SJCRH30 (cell line): ENCODE results near the gene CLDN5. TPM values are rescaled to one million over a fixed set of nuclear protein-coding genes. Genes with fewer than 3 reads are reported as not detected.

Experiments
- DNase-seq, 2 experiments: peaks; one replicate each; pipeline ENCODE4 v3.0.0-alpha.2; 2015 to 2020
- H3K27ac ChIP-seq: fragments of 250-450 bp; sonication (Bioruptor Pico); 2 replicates; pipeline ENCODE4 v1.5.1; 2020; ENCODE audit warnings: mild to moderate bottlenecking, moderate library complexity
- H3K27me3 ChIP-seq: fragments of 250-450 bp; sonication (Bioruptor Pico); 2 replicates; pipeline ENCODE4 v1.5.1; 2020; ENCODE audit warnings: mild to moderate bottlenecking, moderate library complexity
- H3K36me3 ChIP-seq: fragments of 250-450 bp; sonication (Bioruptor Pico); 2 replicates; pipeline ENCODE4 v1.5.1; 2020; ENCODE audit warnings: mild to moderate bottlenecking, moderate library complexity
- H3K4me1 ChIP-seq: fragments of 250-450 bp; sonication (Bioruptor Pico); 2 replicates; pipeline ENCODE4 v1.5.1; 2020; ENCODE audit warnings: mild to moderate bottlenecking, moderate library complexity
- H3K4me3 ChIP-seq: fragments of 250-450 bp; sonication (Bioruptor Pico); 2 replicates; pipeline ENCODE4 v1.5.1; 2020; ENCODE audit warnings: mild to moderate bottlenecking, moderate library complexity
- H3K9me3 ChIP-seq: fragments of 250-450 bp; sonication (Bioruptor Pico); replicated peaks from 2 replicates; pipeline ENCODE4 v1.5.1; 2020; ENCODE audit warnings: mild to moderate bottlenecking, moderate library complexity
- total RNA-seq: library from RNA; depleted of rRNA; stranded (reverse); fragments of >200 nt; shearing (Covaris generic); gene quantifications from 2 replicates; pipeline ENCODE4 v1.2.3, GENCODE V29; 2014

The CLDN5 gene
- total RNA-seq, 1 experiment from 2014 or later, result 0.04 TPM

DNA sequence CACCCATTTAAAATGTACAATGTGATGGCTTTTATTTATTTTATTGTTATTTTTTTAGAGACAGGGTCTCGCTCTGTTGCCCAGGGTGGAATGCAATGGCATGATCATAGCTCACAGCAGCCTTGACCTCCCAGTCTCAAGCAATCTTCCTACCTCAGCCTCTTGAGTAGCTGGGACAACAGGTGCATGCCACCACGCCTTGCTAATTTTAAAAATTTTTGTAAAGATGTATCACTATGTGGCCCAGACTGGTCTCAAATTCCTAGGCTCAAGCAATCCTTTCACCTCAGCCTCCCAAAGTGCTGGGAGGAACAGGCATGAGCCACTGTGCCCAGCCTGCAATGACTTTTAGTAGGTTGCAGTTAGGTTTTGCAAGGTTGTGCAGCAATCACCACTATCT is 14.3 kb downstream of the CLDN5 start:
- H3K4me1 ChIP-seq, result peaks cover 24% of the 10 kb centered on the region
- no peak for DNase-seq
- no peaks in the 10 kb centered on the region for H3K27me3 ChIP-seq
- H3K36me3 ChIP-seq, result peaks cover 36% of the 10 kb centered on the region
- H3K4me3 ChIP-seq, result no peak overlapping the region
- H3K9me3 ChIP-seq, result no peaks in the 10 kb centered on the region
- H3K27ac ChIP-seq, result peak overlapping the region; percentile 54

DNA sequence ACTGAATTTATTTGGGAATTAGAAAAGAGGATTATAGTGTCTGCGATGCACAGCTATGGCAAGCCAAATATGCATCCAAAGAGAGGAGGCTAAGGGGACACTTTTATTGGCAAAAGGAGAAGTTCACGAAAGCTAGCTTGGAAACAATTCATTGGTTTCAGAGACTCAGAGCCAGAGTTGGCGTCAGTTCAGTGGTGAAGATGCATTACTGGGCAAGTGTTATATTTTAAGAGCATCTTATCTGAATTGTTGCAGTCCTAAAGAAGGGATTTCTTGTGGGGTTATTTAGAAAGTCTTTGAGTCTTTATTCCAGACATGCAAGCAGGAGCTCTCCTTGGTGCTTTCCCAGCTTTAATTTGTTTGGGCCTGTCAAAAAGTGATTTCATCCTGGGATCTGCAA is 15.0 kb downstream of the CLDN5 start:
- Histone ChIP-seq H3K27me3 (no peaks in the 10 kb centered on the region), H3K9me3 (no peaks in the 10 kb centered on the region), H3K4me3 (no peak overlapping the region), H3K4me1 (peaks cover 20% of the 10 kb centered on the region), H3K36me3 (peaks cover 38% of the 10 kb centered on the region), H3K27ac (no peak overlapping the region)
- DNase-seq, result no peak

DNA sequence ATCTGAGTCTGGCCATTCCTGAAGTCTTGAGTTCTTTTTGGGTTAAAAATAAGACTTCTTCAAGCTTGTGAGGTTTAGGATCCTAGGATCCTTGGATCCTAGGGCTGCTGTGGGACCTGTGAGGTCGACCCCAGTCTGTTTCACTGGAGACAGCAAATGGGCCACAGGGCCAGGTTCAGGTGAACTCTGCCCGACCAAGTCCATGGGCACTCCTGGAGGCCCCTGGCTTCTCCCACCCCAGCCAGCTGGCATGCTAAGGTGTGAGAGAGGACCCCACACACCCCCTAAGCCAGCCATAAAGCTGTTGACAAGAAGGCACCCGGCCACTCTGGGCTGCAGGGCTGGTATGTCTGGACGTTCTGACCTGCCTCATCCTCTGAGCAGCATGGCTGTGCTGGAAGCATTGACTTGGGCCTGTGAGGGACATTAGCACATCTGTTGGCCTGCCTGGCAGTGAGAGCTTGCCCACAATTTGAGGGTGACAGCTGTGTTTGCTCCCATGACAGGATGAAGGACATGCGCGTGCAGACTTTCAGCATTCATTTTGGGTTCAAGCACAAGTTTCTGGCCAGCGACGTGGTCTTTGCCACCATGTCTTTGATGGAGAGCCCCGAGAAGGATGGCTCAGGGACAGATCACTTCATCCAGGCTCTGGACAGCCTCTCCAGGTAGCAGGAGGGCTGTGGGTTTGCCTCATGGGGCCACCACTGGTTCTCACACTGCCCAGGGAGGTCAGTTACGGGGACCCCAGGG is 16.0 kb downstream of the CLDN5 start:
- Histone ChIP-seq H3K9me3 (no peaks in the 10 kb centered on the region), H3K36me3 (peaks cover 32% of the 10 kb centered on the region), H3K4me1 (peaks cover 15% of the 10 kb centered on the region), H3K27me3 (no peaks in the 10 kb centered on the region), H3K4me3 (no peak overlapping the region), H3K27ac (no peak overlapping the region)
- no peak for DNase-seq

DNA sequence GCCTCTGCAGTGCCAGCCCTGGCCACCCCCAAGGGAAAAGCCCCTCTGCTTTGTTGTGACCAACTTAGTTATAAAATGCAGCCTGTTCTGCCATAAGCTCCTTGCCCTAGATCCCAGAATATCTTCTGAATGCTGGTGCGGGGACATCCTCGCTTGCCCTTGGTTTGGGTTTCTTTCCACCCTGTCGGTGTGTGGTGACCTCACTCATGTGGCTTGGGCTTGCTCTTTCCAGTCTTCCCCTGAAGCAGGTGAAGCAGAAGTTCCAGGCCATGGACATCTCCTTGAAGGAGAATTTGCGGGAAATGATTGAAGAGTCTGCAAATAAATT is 16.7 kb downstream of the CLDN5 start:
- Histone ChIP-seq H3K27me3 (no peaks in the 10 kb centered on the region), H3K4me1 (peaks cover 15% of the 10 kb centered on the region), H3K9me3 (no peaks in the 10 kb centered on the region), H3K36me3 (peaks cover 27% of the 10 kb centered on the region), H3K4me3 (no peak overlapping the region), H3K27ac (no peak overlapping the region)
- DNase-seq, result no peak

DNA sequence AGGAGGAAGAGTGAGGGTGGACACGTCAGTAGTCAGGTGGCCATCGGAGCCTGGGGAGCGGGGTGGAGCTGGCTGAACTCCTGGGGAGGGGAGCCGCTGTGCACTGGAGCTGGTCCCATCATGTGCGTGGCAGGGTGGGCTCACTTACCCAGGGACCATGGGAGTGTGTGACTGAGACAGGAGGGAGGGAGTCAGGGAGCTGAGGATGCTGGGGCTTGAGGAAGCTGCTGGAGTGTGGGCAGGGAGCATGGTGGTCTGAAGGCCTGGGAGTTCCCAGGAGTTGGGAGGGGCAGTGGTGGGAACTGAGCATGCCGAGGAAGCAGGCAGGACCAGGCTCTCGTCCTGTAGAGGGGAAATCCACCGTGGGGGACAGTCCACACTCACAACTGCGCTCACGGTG is 18.0 kb downstream of the CLDN5 start:
- peaks cover 23% of the 10 kb centered on the region for H3K36me3 ChIP-seq
- no peaks in the 10 kb centered on the region for H3K9me3 ChIP-seq
- no peaks in the 10 kb centered on the region for H3K27me3 ChIP-seq
- DNase-seq, result no peak
- H3K27ac ChIP-seq, result no peak overlapping the region
- H3K4me1 ChIP-seq, result peaks cover 15% of the 10 kb centered on the region
- H3K4me3 ChIP-seq, result no peak overlapping the region

DNA sequence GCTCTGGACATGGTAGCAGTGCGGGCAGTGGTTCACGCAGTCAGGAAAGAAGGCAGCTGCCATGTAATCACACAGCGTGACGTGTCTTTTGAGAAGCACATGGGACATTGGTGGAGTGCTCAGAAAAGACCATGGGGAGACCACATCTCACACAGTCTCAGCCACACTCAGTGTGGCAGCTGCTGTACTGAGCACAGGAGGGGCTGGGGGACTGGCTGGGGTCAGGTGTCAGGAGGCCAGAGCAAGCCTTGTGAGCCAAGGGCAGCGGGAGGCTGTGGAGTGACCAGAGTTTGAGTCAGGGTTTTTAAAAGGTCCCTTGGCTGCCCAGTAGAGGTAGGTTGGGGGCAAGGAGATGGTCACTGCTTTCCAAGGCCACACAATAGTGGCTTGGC is 18.5 kb downstream of the CLDN5 start:
- DNase-seq, result no peak
- no peaks in the 10 kb centered on the region for H3K27me3 ChIP-seq

DNA sequence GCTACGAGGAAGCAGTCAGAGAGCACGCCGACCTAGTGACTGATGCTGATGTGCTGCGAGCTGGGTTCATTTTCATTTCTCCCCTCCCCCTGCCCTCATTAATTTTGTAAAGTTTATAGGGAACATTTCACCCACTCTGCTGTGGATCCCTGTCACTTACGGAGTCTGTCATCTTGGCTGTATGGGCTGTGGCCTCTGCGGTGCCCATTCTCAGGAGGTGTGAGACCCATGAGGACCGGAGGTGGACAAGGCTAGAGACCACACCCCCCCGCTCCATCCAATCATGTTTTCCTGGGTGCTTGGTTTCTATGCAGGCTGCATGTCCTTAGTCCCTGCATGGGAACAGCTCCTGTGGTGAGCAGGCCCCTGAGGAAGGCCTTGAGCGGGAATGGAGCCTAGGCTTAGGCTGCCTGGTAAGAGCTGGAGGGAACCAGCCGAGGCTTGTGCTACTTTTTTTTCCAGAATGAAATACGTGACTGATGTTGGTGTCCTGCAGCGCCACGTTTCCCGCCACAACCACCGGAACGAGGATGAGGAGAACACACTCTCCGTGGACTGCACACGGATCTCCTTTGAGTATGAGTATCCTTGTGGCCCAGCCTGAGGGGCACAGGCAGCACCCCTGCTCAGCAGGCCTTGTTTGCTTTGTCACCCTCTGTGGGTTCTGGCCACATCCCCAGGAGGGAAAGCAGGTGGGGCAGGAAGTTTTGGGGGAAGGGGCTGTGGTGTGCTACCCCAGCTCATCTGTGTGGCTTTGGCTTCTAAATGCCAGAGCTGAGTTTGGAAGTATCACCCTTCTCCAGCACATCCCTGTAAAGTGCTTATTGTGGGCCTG is 19.1 kb downstream of the CLDN5 start:
- H3K27me3 ChIP-seq, result no peaks in the 10 kb centered on the region
- H3K4me1 ChIP-seq, result peaks cover 7% of the 10 kb centered on the region
- H3K9me3 ChIP-seq, result no peaks in the 10 kb centered on the region
- H3K4me3 ChIP-seq, result no peak overlapping the region
- H3K27ac ChIP-seq, result no peak overlapping the region
- no peak for DNase-seq
- H3K36me3 ChIP-seq, result peaks cover 24% of the 10 kb centered on the region

More for the DNA sequence above, 18.5 kb downstream of the CLDN5 start:
- Histone ChIP-seq H3K9me3 (no peaks in the 10 kb centered on the region), H3K4me3 (no peak overlapping the region), H3K4me1 (peaks cover 13% of the 10 kb centered on the region), H3K27ac (no peak overlapping the region), H3K36me3 (peaks cover 23% of the 10 kb centered on the region)

DNA sequence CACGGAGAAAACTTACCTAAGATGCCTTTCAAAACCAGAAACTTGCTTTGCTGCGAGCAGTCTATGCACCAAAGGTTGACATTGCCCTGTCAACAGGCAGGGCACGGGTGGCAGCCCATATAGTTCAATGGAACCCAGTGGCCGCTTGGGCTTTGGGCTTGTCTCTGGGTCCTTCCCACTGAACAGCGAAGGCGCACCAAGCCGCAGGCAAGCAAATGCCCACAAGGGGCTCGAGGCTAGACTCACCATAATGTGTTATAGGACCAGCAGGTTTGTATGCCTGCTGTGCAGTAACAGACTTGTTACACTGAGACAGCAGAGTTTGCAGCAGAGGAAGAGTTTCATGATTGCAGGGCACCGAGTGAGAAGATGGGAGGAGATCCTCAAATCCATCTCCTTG is 20.3 kb downstream of the CLDN5 start:
- H3K4me3 ChIP-seq, result no peak overlapping the region
- peaks cover 24% of the 10 kb centered on the region for H3K36me3 ChIP-seq
- no peaks in the 10 kb centered on the region; the same call in 1 of the 2 replicates for H3K4me1 ChIP-seq
- DNase-seq, result no peak
- H3K27ac ChIP-seq, result no peak overlapping the region
- H3K9me3 ChIP-seq, result no peaks in the 10 kb centered on the region
- H3K27me3 ChIP-seq, result no peaks in the 10 kb centered on the region

DNA sequence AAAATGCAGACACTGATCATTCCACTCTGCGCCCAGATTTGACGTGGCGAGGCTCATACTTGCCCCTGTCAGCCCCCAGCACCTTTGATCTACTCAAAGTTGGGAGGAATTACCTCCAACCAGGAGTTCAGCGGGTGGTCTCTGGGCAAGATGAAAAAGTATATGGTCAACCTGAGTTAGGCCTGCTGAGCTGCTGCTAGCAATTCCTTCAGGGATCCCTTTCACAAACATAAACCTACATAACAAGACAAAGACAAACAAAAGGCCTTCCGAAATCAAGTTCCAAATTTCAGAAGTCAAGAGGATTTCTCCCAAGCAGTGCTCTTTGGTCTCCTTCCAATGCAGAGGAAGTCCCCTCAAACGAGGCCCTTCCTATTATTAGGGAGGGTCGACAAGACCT is 20.8 kb downstream of the CLDN5 start:
- no peak for DNase-seq
- no peak overlapping the region for H3K4me3 ChIP-seq

DNA sequence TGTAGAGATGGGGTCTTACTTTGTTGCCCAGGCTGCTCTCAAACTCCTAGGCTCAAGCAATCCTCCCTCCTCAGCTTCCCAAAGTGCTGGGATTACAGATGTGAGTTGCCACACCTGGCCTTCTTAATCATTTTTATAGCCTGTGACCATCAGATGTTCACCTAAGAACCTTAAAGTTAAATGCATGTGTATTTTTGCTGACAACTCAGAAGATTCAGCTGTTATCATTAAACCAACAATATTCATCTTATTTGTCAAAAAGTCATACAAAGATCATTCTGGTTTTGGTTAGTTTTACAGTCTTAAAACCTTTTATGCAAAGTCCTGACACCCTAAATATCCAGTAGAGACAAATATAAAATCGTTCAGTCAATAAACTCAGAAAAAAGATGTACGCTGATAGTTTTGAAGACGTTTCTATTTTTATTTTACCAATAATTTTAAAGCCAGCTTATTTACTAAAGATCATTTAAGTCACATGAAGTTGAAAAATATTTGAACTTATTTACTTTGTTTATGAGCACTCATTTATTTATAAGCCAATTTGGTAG is 22.2 kb downstream of the CLDN5 start:
- no peak for DNase-seq
- Histone ChIP-seq H3K27ac (no peak overlapping the region), H3K4me3 (no peak overlapping the region), H3K4me1 (peaks cover 3% of the 10 kb centered on the region; the same call in 1 of the 2 replicates), H3K27me3 (no peaks in the 10 kb centered on the region), H3K36me3 (peaks cover 26% of the 10 kb centered on the region), H3K9me3 (no peaks in the 10 kb centered on the region)

More for the DNA sequence above, 20.8 kb downstream of the CLDN5 start:
- Histone ChIP-seq H3K9me3 (no peaks in the 10 kb centered on the region), H3K4me1 (no peaks in the 10 kb centered on the region), H3K36me3 (peaks cover 24% of the 10 kb centered on the region), H3K27me3 (no peaks in the 10 kb centered on the region), H3K27ac (no peak overlapping the region)

DNA sequence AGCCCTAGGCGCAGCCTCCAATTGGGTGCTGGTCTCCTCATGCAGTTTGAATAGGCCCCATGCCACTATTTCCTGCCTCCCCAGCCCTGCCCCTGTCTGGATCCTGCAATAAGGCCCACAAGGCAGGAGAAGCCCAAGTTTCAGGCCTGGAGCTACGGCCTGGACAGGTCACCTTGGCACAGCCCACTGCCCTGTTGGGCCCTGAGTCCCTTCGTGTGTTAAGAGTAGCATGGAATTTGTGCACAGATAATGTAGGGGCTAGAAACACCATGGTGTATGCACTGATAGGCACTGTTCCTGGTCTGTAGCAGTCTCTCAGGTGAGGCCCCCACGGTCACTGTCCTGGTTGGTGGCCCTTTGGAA is 24.3 kb downstream of the CLDN5 start:
- Histone ChIP-seq H3K4me3 (no peak overlapping the region), H3K9me3 (no peaks in the 10 kb centered on the region), H3K4me1 (peaks cover 3% of the 10 kb centered on the region; the same call in 1 of the 2 replicates), H3K27me3 (no peaks in the 10 kb centered on the region), H3K36me3 (peaks cover 29% of the 10 kb centered on the region), H3K27ac (no peak overlapping the region)
- no peak for DNase-seq

DNA sequence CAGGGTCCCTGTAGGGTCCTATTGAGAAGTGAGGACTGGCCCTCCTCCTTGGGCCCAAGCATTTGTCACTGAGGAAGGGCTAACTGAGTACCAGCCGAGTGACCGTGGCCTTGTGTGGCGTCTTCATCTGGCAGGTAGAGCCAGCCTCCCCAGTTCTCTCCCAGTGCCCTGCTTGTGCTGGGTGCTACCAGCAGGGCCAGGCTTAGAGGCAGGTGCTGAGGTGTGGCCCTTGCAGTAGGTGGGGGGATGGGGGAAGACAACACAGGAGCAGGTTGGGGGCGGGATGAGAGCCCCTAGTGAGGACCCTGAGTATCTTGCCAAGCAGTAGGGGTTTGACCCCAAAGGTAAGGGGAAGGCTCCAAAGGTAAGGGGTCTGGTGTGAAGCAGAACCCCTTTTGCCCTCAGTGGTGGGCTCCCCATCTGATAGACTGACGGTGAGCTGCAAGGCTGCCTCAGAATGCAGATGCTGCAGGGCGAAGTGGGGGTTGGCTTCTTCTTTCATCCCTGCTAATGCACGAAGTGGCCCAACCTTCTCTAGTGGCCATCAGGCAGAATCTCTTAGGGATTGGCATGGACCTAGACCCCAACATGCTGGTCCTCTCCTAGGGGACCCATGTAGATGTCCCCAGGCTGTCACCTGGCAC is 24.9 kb downstream of the CLDN5 start:
- no peak for DNase-seq
- peaks cover 30% of the 10 kb centered on the region for H3K36me3 ChIP-seq
- peaks cover 3% of the 10 kb centered on the region; the same call in 1 of the 2 replicates for H3K4me1 ChIP-seq
- no peaks in the 10 kb centered on the region for H3K9me3 ChIP-seq
- H3K4me3 ChIP-seq, result no peak overlapping the region
- no peak overlapping the region for H3K27ac ChIP-seq
- H3K27me3 ChIP-seq, result no peaks in the 10 kb centered on the region

DNA sequence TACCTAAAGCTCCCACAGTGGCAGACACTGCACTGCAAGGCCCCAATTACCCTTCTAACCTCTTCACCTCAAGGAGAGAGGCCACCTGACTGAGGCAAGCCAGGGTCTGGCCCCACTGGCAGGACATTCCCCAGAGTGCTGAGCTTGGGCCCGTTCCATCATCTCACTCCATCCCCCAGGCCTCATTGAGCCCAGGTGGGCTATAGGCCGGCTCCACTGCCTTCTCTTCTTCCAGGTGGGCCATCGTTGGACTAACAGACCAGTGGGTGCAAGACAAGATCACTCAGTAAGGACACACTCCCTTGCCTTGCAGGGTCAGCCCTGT is 25.4 kb downstream of the CLDN5 start:
- no peak overlapping the region for H3K4me3 ChIP-seq
- H3K9me3 ChIP-seq, result no peaks in the 10 kb centered on the region
- H3K36me3 ChIP-seq, result peaks cover 31% of the 10 kb centered on the region
- H3K27me3 ChIP-seq, result no peaks in the 10 kb centered on the region
- peaks cover 3% of the 10 kb centered on the region; the same call in 1 of the 2 replicates for H3K4me1 ChIP-seq
- DNase-seq, result no peak
- no peak overlapping the region for H3K27ac ChIP-seq

DNA sequence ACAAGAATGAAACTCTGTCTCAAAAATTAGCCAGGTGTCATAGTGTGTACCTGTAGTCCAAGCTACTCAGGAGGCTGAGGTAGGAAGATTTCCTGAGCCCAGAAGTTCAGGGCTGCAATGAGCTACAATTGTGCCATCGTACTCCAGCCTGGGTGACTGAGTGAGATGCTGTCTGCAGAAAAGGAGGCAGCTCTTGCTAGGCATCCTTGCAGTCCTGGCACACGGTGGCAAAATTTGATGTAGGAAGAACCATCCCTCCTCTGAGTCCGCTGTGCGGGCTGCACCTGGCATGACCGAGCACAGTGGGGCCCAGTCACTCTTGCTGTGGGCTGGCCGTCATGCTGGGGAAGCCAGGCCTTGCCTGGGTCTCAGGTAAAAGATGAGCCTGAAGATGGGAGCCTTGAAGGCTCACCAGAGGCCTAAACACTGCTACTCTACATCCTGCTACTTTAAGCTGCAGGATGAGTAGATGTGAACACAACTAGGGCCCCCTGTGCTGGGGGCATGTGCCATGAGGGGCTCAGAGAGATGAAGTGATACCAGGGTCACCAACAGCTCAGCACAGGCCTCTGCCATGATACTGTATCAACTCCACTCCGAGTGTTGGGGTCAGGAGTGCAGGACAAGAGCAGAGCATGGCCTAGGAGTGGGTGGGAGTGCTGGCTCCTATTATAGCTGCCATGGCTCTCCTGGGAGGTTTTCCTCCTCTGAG is 25.9 kb downstream of the CLDN5 start:
- peaks cover 3% of the 10 kb centered on the region; the same call in 1 of the 2 replicates for H3K4me1 ChIP-seq
- H3K9me3 ChIP-seq, result no peaks in the 10 kb centered on the region
- DNase-seq, result no peak
- H3K27ac ChIP-seq, result no peak overlapping the region
- peaks cover 33% of the 10 kb centered on the region for H3K36me3 ChIP-seq
- no peaks in the 10 kb centered on the region for H3K27me3 ChIP-seq
- no peak overlapping the region for H3K4me3 ChIP-seq
